HG03442 (cell line): ENCODE results near the gene PPP1R13B.
"Not testable (repeated sequence)": the region's sequence is repeated elsewhere in the genome, so short reads cannot be mapped to it uniquely, and the experiment has no call there.

Experiments
- ATAC-seq: cut with Tn5 transposase; IDR thresholded peaks from one replicate; pipeline ENCODE4 v1.9.1; 2021; ENCODE audit warnings: mild to moderate bottlenecking, moderate library complexity; ENCODE audit not compliant: unreplicated experiment

Gene PPP1R13B

GRCh38 chr14:103801459-103801858 is 45.9 kb downstream of the PPP1R13B start:
- ATAC-seq, result no peak

GRCh38 chr14:103793192-103793591 is 54.2 kb downstream of the PPP1R13B start:
- not testable (repeated sequence) for ATAC-seq

GRCh38 chr14:103788086-103788485 is 59.3 kb downstream of the PPP1R13B start:
- no peak for ATAC-seq

- ATAC-seq, result no peak
These were observed 65.0 kb downstream of the PPP1R13B start for GRCh38 chr14:103782376-103782775.

GRCh38 chr14:103776319-103776718 is 71.1 kb downstream of the PPP1R13B start:
- ATAC-seq, result not testable (repeated sequence)

GRCh38 chr14:103775506-103775905 is 71.9 kb downstream of the PPP1R13B start:
- no peak for ATAC-seq

- ATAC-seq, result no peak
These were observed 73.9 kb downstream of the PPP1R13B start for GRCh38 chr14:103773521-103773920.

- no peak for ATAC-seq
These were observed 75.2 kb downstream of the PPP1R13B start for GRCh38 chr14:103772078-103772712.

GRCh38 chr14:103770902-103771301 is 76.5 kb downstream of the PPP1R13B start:
- ATAC-seq, result no peak

- ATAC-seq, result no peak
These were observed 76.9 kb downstream of the PPP1R13B start for GRCh38 chr14:103770500-103770899.

GRCh38 chr14:103767336-103767894 is 80.0 kb downstream of the PPP1R13B start:
- no peak for ATAC-seq

GRCh38 chr14:103765526-103765925 is 81.8 kb downstream of the PPP1R13B start:
- ATAC-seq, result no peak

GRCh38 chr14:103763730-103764488 is 83.5 kb downstream of the PPP1R13B start:
- ATAC-seq, result no peak

- ATAC-seq, result no peak
These were observed 84.8 kb downstream of the PPP1R13B start for GRCh38 chr14:103762541-103762940.

GRCh38 chr14:103762036-103762435 is 85.3 kb downstream of the PPP1R13B start:
- ATAC-seq, result no peak

- ATAC-seq, result no peak
These were observed 89.2 kb downstream of the PPP1R13B start for GRCh38 chr14:103758059-103758776.

- no peak for ATAC-seq
These were observed 92.3 kb downstream of the PPP1R13B start for GRCh38 chr14:103755060-103755459.

- ATAC-seq, result no peak
These were observed 93.6 kb downstream of the PPP1R13B start for GRCh38 chr14:103753774-103754173.

- ATAC-seq, result no peak
These were observed 97.5 kb downstream of the PPP1R13B start for GRCh38 chr14:103749860-103750259.

- ATAC-seq, result no peak
These were observed 97.9 kb downstream of the PPP1R13B start for GRCh38 chr14:103749452-103749851.

GRCh38 chr14:103748534-103748857 is 98.9 kb downstream of the PPP1R13B start:
- no peak for ATAC-seq

GRCh38 chr14:103746701-103747100 is 100.7 kb downstream of the PPP1R13B start:
- no peak for ATAC-seq
